ENCODE data around the gene KIRREL3.

The KIRREL3 gene

DNA sequence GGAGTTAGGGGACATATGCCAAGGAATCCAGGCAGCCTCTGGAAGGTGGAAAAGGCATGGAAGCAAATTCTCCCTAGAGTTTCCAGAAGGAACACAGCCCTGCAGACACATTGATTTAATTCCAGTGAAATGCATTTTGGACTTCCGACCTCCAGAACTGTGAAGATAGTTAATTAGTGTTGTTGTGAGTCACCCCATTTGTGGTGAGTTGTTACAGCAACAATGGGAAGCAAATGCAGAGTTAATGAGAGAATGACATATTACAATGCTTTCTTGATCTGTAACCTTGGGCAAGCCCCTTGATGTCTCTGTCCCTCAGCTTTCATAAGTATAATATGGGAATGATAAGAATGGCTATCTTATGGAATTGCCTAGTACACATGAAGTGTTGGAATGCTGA is 178.7 kb downstream of the KIRREL3 start:
- no peak for DNase-seq

DNA sequence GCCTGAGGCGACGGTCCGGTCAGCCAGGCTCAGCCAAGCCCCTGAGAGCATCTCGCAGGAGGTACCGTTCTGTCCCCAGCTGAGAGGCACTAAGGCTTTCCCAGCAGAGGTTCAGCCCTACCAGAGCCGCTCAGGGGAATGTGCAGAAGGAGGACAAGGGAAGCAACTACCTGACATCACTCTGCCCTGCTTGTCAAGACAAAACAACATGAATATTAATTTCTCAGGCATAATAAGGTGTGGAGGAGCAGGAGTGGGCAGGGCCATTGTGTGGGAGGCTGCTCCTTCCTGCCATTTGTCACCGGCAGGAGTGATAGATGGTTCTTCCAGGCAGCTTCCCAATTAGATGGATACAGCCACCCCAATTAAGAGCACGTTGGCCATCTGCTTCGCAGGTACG is 181.4 kb downstream of the KIRREL3 start:
- DNase-seq, result no peak

DNA sequence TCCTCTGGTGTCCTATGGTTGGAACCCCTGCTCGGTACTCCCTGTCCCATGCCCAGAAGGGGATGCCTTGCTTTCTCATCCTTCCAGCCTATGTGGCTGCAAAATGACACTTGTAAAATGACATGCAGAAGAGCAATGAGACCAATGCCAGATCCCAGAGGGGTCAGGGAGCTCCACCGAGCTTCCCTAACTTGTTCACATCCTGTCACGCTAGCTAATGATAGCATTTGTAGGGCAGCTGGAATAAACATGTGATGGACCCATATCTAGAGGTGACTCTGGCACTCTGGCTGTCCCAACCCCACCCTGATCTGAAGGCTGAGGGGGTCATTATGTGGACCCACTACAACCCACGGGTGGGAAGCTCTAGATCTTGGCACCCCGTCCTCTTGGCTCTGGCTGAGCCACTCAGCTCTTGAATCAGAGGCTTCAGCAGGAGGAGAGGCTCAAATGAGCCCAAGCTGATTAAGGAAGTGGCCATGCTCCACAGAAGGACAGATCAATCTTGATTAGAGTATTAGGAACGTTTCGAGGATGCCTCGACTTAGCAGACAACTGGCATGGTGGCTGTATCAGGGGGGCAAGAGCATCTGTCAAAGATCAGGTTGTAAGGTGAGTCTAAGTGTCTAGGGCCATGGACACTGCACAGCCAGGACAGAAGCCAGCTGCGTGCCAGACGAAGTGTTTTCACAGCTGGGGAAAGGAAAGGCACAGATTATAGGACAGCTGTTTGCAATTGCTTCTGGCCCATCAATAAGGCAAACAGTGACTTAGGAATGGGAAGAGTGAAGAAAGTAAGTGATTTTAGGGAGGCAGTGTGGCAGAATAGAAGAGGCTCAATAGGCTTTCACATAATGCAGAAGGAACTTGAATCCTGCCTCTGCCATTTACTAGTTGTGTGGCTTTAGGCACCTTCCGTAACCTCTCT is 182.8 kb downstream of the KIRREL3 start:
- DNase-seq, result no peak

DNA sequence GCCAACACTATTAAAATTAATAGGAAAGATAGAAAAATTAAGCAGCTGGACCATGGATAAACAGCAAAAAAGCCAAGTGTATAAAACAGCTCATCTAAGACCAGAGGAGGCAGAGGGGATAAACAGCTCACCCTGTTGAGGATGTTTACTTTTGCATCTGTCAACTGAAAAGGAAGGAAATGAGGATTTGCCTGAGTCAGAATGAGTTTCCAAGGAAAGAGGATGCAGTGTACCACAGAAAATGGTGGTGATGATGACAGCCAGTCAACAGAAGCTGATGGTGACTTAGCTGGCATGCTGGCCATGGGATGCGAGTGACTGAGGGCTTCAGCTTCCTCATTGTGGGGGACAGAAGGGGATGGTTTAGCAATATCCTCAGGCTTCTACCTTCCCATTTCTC is 183.5 kb downstream of the KIRREL3 start:
- no peak for DNase-seq

DNA sequence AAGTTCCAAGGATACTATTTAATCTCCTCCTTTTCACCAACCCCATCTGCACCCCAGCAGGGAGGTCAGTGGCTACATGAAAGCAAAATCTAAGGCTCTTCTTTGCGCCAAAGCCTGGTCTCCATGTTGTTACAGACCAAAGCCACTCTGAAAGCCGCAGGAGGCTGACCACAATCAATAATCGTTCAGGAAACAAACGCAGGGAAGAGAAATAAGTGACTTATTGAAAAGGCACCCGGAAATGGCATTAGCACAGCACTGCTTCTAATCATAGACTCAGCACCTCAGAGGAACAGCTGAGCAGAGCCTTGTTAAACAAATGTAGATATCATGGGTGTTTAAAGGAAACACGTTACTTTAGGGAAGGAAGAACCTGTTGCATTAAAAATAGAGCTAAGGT is 183.9 kb downstream of the KIRREL3 start:
- no peak for DNase-seq

DNA sequence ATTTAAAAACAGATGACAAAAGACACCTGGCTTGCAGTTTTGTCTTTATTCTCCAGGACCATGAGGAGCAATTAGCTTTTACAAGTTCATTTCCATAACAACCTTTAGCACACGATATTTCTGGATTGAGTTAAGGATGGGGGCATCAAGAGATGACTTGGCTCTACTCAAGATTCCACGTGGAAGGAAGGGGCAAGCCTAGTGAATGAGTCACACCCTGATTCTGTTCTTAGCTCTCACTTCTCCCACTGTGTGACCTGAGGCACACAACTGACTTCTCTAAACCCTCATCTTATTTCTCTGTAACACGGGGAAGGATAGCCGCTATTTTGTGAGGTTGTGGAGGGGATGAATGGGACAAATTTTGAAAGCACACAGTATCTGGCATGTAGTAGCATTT is 185.5 kb downstream of the KIRREL3 start:
- no peak for DNase-seq

- DNase-seq, result no peak
These were observed 189.8 kb downstream of the KIRREL3 start for GRCh38 chr11:126810776-126811175.

DNA sequence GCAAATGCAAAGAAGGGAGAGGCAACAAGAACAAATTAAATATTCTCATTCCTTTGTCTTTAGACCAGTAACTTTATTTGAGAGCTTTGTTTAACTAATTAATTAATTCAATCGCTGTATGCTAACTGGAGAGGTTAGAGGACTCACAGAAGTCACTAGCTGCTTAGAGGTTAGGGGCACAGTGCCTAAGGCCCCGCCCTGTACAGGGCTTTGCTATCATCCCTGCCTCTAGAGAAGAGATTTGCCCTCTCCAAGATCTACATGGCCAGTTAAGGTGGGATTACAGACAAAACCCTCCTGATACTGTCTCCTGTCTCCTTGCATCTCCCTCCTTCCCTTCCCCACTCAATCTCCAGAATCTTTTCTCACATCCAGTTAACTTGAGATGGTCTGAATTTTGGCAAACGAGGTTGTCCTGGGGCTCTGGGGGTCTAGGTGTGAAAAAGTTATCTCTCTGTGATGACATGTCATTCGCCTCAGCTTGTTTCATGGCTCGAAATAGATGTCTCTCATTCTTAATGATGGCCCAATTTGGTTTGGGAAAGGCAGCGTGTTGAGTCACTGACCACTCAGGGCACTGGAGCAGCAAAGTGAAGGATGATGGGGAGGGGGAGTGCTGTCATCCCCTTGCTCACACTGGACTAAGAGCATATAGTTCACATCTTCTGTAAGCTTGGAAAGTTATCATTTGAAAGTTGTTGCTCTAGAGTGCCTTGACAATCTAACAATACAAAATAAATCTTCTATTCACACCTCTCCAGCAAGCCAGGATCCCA is 190.9 kb downstream of the KIRREL3 start:
- DNase-seq, result no peak

- DNase-seq, result no peak
These were observed 191.7 kb downstream of the KIRREL3 start for GRCh38 chr11:126808836-126809235.

- no peak for DNase-seq
These were observed 192.3 kb downstream of the KIRREL3 start for GRCh38 chr11:126808296-126808695.

DNA sequence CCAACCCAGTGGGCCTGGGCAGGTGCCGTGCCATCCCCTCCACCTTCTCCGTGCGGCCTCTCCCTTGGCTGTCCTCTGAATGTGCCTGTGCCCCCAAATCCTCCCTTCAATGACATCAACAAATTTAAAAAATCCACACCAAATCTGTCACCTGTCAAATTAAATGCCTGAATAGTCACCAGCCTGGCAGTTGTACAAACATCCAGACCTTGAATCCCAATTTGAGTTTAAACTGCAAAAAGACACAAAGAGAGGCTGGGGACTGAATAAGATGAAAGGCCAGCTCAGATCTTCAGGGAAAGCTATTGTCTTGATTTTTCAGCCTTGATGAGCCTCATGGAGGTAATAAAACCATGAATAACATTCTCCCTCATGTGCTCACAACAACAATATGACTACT is 194.7 kb downstream of the KIRREL3 start:
- DNase-seq, result no peak

DNA sequence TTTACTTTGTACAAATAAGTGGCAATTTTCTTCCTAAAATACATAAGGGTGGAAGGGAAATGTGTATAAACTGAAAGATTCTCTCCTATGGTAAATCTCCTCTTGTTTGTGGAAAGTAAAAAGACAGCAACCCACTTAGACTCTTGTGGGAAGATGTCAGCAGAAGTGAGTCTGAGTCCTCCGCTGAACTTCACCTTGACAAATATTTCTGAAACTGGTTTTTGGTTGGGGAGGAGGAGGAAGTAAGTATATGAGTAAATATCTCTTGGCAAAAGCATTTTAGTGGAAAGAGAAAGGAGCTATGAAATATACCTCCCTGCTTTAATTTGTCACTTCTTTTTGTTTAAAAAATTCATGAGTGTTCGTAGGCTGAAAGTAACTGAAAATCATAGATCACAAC is 196.2 kb downstream of the KIRREL3 start:
- no peak for DNase-seq

DNA sequence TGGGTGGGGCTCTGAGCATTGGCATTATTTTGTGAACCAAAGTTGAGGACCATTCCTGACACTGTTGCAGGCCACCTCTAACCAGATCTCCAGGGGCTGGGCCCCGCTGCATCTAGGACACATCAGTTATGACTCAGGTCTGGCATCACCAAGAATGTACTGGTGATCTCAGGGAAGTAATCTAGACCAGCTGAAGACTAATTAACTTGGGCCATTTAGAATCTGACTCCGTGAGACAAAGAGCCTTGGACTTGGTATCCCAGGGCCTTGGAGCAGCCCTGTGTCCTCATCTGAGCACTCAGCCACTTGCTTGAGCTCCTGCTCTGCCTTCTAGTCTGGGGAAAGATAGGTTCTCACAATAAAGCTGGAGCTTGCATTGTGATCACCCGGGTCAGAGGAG is 200.6 kb downstream of the KIRREL3 start:
- DNase-seq, result no peak

GRCh38 chr11:126797457-126798169 is 203.0 kb downstream of the KIRREL3 start:
- no peak for DNase-seq

- no peak for DNase-seq
These were observed 207.0 kb downstream of the KIRREL3 start for GRCh38 chr11:126793596-126793995.

GRCh38 chr11:126791991-126792390 is 208.6 kb downstream of the KIRREL3 start:
- no peak for DNase-seq

DNA sequence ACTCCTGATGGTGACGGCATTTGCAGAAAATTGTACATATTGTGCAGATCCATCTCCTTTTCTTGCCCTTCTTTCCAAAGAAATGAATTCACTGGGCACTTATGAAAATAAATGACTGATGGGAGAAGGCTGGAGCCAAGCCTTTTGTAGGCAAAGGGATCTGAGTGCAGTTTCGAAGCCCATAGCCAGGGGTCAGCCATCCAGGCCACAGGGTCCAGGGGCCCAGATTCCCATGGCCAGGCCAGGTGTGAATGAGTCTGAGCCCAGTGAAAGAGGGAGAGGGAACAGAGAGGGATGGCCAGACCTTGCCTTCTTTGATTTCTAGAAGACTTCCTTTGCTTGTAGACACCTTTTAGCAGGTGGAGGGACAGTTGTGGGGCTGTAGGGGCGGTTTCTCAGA is 209.1 kb downstream of the KIRREL3 start:
- DNase-seq, result no peak

GRCh38 chr11:126790550-126791081 is 210.0 kb downstream of the KIRREL3 start:
- DNase-seq, result no peak

DNA sequence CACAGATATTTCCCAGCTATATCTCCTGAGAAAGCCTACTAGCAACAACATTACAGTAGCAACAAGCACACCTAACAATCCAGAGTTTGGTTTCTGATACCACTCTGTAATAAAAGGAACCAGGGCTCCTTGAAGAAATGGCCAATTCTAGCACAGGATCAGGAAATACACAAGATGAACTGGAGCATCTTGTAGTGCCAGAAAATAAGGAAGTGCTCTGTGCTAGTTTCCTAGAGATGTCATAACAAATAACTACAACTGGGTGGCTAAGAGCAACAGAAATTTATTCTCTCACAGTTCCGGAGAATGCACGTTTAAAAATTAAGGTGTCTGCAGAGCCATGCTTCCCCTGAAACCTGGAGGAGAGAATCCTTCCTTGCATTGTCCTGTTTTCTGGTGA is 217.8 kb downstream of the KIRREL3 start:
- DNase-seq, result no peak

GRCh38 chr11:126781942-126782341 is 218.6 kb downstream of the KIRREL3 start:
- no peak for DNase-seq

DNA sequence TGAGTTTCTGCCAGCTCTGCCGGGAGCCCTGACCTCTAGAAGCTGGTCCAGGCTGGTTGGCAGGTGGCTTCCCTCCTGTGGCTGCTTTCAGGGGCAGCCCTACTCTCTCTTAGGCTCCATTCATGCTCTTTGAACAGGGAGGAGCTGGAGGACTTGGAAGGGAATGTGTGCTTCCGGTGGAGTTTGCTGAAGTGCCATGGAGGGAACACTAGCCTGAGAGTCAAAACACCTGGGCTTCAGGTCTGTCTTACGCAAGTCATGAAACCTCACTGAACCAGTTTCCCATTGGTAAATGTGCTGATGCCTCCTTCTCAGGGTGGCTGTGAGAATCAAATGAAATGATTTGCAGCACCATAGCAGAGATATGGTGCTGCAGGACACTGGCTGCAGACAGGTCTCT is 224.5 kb downstream of the KIRREL3 start:
- DNase-seq, result no peak

DNA sequence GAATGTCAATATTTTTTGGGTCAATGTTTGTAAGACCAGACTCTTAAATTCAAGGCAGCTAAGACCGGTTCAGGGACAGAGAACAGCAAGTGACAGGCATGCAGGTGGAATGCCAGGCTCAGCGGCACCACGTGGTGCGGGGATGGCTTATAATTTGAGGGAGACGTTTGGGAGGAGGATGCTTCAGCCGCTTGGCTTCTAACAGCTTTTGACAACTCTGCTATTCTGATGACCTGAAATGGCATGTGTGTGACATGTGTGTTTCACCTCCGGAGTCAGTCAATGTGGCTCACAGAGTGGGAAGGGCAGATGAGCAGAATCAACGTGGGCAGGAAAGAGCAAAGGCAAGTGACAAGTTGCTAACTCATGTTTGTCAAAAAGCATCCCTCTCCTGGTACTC is 228.3 kb downstream of the KIRREL3 start:
- no peak for DNase-seq

- DNase-seq, result no peak
These were observed 231.9 kb downstream of the KIRREL3 start for GRCh38 chr11:126768702-126769101.
